ENCODE measurements around the gene CIC.

CIC gene

DNA sequence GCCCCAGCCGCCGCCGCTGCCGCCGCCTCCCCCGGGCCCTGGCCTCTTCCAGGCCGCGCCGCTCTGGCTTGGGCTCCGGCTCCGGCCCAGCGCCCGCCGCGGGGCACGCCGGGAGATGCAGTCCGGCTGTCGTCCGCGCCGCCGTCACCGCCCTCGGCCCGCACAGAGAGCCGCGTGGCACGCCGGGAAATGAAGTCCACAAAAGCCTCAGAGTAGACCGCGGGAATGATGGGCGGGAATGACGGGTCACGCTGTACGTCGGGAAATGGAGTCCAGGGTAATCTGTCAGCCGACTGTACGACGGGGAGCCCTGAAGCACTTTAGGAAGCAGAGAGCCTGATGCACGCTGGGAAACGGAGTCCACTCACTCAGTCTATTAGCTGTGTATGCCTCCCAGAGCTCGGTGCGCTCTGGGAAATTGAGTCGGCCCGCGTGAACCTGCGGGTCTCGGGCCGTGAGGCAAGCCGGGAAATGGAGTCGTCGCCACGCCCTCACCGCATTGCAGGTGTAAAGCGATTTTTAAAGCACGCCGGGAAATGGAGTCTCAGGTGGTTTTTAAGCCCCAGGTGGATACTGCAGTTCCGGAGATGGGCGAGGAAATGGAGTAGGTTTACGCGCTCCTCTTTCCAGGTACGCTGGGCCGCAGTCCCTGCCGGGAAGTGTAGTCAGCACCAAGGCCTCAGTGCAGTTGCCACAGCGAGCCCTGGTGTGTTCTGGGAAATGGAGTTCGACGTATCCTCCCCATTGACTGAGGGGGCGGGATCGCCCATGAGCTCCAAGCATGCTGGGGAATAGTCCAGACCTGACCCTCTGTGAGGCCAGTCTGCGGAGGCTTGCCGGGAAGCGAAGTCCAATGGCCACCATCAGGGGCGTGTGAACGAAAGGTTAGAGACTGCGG is 26.3 kb upstream of the CIC start, which contains the start of gene GSK3A:
Gene GSK3A, minus strand, starts transcription at position 91 of the 898 bp plus-strand sequence. CDS start 137 bp downstream, outside the sequence.
- DNase-seq (ENCODE audit: low read depth in 3 of 3, low spot score in 1 of 3), result peak; percentile 87 to 90 (median 88)

DNA sequence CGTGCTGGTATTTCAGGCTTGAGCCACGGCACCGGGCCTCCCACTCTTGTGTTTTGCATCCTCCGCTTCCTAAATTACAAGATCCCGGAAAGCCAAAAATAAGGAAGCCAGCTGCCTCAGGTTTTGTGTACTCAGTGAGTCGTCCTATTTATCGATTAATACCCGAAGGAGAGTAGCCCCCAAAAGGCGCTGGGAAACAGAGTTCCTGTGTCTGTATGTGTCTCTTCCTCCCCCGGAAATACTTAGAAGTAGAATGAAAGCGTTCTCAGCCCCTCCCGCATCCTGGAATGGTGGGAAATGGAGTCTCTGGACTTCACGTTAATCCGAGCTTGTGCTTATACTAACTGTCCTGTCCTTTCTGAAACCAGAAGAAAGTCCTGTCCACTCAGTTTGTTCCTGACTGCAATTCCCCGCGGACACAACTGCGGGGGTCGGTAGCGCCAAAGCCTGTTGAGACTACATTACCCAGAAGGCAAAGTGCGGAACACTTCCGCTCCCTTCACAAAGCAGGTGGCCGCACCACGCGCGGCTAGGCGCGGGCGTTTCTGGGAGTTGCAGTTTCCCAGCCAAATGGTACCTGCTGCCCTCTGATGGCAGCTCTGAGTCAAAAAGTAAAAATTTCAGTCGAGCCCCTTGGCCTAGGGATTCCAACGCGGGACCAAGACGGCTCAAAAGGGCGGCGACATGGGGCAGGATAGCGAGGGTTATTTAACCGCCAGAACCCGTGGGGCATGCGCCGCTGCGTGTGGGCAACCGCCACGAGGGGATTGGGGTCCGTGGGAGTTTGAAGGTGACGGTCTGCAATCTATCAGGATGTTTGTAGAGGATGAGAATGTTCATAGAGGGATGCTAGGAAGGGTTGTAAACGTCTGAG is 24.5 kb upstream of the CIC start:
- DNase-seq (ENCODE audit: low read depth in 3 of 3, low spot score in 1 of 3), result peak; percentile 67 to 82 (median 77)

DNA sequence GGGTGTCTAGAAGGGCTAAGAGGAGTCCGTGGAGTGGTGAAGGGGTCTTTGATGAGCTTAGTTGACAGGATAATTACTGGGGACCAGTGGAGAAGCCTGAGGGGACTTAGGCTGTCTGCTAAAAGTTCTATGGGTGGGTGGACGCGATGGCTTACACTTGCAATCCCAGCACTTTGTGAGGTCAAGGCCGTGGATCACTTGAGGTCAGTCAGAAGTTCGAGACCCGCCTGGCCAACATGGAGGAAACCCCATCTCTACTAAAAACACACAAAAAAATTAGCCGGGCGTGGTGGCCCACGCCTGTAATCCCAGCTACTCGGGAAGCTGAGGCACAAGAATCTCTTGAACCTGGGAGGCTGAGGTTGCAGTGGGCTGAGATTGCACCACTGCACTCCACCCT is 23.8 kb upstream of the CIC start:
- no peak for DNase-seq (ENCODE audit: low read depth in 3 of 3, low spot score in 1 of 3)

DNA sequence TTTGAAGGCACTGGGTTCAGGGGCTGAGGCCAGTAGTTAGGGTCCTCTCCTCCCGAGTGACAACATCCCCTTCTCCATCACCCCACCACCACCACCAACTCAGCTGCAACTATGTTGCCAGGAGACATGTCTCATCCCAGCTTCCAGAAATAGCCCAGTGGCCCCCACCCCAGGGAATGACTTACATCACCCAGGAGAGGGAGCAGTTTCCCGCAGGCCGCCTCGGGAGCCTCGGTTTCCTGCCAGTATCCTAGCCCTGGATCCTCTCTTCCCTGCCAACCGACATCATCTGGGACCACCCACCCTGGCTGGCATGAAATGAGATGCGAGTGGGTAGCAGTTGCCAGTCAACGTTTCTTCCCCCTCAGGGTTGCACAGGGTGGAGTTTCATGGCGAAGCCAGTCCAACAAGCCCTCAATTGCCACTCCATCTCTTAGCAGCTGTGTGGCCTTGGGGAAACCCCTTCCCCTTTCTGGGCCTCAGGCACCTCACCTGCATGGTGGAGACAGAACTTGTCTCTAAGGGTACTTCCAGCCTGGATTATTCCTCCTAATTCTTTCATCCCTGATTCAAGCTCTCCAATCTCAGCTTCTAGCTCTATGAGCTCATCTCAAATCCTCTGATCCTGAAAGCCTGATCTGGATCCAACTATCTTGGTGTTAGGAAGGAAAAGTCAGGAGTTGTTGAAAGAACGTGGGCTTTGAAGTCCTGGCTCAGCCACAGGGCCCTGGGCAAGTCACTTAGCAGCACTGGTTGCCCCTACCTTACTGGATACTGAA is 22.7 kb upstream of the CIC start:
- no peak for DNase-seq (ENCODE audit: low read depth in 3 of 3, low spot score in 1 of 3)

DNA sequence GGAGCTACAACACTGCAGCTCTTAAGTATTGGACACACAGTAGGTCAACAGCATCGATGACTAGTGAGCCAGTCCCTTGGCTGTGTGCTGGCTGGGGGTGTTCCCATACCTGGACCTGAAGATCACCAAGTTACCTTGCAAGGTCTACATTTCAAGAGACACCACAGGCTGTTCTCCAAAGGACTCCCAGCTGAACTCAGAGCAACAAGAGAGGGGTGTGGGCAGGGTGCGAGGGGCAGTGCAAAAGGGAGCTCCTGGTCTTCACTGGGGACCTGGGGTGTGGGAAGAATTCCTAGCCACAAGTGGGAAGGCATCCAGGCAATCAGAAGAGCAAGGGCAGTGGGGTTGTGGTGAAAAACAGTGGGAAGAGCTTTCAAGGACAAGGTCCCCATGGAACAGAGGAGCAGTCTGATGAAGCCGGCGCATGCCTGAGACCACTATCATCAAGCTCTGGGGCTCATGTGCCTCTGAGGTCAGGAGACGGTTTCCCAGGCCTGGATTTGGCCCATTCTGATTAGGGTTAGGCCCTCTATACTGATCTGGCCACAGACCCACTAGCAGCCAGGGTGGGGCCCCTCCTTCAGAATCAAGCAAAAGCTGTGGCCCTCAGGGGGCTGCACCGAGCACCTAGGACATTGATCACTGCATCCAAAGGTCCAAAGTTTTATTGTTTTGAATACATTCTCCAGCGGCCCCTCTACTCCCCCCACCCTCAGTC is 22.0 kb upstream of the CIC start:
- DNase-seq (ENCODE audit: low read depth in 3 of 3, low spot score in 1 of 3), result no peak

DNA sequence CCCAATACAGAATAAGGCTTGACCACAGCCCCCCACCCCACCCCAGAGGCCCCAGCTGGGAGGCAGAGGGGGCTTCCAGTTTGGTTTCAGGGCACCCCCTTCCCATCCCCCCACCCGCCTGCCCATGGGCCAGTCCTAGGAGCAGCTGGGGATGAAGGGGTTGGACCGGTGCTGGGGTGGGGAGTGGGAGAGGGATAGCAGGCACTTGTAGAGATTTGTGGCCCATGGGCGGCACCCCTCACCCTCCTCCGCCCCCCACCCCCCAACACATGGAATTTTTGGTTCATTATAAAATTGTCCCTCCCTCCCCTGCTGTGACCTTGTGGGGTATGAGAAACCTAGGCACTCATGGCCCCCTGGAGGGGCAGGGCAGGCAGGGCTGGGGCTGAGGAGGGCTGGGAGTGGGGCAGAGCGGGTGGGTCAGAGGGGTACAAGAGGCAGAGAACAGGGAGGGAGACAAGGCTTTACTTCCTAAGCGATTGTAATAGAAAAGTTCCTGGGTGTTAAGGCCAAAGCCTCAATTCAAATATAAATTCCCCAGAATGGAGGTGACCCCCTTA is 21.3 kb upstream of the CIC start:
- no peak for DNase-seq (ENCODE audit: low read depth in 3 of 3, low spot score in 1 of 3)

DNA sequence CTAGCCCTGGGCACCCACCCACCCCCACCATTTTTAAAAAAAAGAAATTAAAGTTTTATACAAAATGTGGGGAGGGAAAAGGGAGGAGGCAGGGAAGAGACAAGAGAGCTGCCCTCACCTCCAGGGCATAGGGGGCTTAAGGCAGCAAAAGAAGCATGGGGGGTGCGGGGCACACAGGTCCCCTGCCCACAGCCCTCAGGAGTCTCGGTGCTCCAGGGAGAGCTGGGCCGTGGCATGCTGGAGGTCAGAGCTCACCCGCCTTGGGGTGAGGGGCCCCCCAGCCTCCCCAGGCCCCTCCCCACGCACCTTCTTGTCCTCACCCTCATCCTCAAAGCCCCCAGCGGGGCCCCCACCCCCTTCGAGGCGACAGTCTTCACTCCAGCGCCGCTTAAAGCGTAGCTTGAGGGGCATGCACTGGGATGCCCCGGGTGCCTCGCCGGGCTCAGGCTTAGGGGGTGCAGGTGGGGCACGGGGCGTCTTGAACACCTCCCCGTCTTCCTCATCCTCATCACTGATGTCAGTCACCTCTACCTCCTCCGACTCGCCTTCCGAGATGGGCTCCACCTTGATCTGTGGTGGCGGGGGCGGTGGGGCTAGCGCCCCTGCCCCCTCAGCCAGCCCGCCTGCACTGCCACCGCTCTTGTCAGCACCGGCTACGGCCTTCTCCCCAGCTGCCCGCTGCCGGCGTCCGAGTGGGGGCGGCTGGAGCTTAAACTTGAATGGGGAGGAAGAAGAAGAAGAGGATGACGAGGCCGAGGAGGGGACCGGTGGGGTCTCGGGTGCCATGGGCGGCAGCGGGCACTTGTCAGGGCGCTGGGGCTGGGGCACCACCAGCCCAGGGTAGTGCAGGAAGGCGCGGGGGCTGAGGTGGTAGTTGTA is 20.5 kb upstream of the CIC start:
- no peak for DNase-seq (ENCODE audit: low read depth in 3 of 3, low spot score in 1 of 3)

DNA sequence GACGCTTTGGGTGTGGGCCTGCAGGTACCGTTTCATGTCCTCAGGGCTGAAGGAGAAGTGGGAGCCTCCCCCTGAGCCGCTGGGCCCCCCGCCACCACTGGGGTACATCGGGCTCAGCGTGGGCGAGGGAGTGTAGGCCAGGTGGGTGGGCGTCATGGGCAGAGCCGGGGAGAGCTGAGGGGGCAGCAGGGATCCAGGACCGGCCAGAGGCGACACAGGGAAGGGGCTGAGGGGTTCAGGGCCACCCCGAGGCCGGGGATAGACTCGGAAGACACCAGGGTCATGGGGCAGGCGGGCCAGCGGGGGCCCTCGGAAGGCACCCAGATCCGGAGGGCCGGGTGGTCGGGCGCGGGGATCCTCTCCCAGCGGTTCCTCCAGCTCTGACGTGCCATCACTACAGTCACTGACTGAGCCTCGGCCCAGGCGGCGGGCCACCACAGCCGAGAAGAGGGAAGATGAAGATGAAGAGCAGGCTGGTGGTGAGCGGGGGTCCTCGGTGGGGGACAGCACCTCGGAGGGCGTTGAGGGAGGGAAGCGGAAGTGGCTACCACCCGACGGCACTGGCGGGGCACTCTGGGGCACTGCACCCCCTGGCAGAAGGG is 19.8 kb upstream of the CIC start:
- no peak for DNase-seq (ENCODE audit: low read depth in 3 of 3, low spot score in 1 of 3)

DNA sequence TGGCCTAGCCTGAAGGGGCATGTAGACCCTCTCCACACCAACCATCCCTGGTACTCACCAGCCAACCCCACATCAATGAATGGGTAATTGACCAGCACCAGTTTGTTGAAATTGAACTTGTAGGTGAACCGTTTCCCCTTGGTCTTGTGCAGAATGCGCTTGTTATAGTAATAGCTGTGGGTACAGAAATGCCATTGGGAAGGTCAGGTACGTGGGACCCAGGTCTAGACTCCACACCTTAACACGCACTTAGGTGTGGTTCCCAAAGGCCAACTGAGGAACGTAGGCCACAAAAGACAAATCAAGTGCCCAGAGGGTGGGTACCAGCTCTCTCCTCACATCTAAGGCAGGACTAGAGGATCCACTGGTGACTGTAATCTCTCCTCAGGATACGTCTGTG is 19.3 kb upstream of the CIC start:
- DNase-seq (ENCODE audit: low read depth in 3 of 3, low spot score in 1 of 3), result no peak

DNA sequence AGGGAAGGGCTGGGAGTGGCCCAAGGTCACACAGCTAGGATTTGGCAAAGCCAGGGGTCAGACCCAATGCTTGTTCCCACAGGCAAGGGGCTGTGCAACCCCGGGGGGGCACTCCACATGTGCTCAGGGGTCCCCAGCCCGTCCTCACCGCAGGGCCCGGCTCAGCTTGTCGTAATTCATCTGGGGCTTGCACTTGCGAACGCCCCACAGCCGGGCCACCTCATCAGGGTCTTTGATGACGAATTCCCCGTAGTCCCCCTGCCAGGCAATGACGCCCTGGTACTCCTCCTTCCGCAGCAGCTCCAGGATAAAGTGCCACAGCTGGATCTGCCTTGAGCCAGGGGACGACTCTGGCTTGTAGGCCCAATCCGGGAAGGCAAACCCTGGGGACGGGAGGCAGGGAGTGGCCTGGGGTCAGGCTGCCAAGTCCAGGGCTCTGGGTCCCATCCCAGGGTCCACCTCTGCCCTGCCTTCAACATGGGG is 18.8 kb upstream of the CIC start:
- no peak for DNase-seq (ENCODE audit: low read depth in 3 of 3, low spot score in 1 of 3)

DNA sequence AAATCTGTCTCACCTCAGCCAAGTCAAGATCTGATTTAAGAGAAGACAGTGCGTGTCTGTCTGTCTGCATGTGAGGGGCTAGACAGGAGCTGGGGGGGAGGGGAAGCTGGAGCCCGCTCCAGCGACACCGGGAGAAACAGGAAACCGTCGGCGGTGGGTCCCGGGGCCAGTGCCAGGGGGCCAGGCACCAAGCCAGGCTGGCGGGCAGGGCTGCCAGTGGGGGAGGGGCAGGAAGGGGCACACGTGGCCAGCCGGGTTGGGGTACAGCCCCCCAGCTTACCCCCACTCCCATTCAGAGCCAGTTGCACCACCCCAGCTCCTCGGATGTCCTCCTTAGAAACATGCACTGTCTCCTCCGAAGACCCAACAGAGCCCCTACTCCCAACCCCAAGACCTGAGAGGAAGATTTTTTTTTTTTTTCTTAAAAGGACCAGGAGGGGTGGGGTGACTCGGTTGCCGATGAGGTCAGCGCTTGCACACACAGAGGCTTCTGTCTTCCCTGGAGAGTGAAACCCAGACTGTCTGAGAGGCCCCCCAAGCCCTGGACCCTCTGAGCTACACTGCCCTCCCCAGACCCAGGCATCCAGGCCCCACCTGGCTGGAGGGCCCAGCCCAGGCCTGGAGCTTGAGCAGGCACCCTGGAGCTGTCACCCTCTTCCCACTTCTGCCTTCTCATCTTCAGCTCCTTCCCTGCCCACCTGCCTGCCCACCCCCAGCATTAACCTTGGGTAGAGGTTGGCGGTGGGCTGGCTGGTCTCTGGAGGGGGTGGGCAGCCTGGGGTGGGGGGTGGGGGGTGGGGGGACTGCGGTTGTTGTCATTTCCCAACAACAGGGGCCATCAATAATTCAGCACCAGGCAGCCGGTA is 18.2 kb upstream of the CIC start:
- no peak for DNase-seq (ENCODE audit: low read depth in 3 of 3, low spot score in 1 of 3)

DNA sequence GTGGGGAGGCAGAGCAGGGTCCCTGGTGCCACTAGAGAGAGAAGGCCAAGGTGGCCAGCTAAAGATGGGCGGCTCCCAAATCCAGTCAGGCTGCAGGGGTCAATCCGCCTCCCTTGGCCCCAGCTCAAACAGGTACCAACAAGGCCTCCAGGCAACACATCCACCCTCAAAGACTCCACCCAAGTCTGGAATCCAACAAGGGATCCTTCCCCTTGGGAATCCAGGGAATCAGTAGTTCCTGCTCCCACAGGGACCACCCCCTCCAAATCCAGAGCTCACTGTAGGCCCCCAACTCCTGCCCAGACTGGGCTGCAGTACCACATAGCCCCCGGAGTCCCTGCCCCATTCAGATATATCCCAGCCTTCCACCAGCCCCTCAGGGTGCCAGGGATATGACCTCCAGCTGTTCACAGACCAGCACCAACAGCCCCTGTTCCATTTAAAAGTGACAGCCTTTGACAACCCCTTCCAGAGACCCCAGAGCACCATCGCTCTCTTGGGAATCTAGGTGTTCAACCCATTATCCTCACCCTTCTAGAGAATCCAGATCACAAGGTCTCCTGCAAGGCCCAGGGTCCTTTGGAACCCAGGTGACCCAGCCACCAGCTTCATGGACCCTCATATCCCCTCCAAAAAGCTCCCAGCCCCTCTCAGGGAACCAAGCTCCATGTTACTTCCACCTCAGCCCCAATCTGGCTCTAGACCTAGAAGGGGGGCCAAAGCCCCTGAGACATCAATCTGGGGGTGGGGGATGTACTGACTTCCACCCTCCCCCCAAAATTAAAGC is 17.3 kb upstream of the CIC start:
- no peak for DNase-seq (ENCODE audit: low read depth in 3 of 3, low spot score in 1 of 3)

DNA sequence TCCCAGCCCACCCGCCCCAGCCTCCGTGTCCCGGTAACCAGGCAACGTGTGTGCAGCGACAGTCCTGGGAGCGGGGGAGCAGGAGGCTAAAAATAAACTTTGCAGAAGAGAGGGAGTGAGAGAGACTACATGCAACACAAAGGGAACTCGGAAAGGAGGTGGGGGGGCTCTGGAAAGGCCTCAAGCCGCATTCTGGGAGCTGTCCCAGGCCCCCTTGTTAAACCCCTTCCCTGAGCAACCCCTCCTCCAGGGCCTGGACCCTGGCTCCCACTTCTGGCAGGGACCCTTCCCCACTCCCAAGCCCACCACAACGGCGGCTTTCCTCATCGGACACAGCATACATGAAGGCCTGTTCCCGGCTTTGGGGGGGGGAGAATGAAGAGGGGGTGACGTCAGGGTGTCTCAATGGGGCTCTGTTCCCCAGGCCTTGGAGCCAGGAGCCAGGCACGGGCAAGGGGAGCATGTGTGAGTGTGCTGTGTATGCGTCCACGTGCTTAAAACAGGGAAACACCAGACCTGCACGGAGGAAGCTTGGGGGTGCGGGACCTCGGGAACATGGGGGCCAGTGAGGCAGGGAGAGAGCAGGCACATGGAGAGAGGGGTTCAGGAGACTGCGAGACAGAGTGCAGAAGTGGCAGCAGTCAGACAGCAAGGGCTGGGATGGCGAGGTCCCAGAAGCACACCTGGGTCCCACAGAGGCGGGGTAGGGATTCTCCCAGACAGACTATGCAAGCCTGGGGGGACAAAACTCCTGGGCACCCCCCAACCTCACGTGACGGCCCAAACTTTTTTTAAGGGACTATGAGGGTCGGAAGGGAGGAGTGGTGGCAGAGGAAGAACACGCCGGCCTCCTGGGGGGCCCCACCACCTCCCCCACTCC is 16.4 kb upstream of the CIC start:
- no peak for DNase-seq (ENCODE audit: low read depth in 3 of 3, low spot score in 1 of 3)

DNA sequence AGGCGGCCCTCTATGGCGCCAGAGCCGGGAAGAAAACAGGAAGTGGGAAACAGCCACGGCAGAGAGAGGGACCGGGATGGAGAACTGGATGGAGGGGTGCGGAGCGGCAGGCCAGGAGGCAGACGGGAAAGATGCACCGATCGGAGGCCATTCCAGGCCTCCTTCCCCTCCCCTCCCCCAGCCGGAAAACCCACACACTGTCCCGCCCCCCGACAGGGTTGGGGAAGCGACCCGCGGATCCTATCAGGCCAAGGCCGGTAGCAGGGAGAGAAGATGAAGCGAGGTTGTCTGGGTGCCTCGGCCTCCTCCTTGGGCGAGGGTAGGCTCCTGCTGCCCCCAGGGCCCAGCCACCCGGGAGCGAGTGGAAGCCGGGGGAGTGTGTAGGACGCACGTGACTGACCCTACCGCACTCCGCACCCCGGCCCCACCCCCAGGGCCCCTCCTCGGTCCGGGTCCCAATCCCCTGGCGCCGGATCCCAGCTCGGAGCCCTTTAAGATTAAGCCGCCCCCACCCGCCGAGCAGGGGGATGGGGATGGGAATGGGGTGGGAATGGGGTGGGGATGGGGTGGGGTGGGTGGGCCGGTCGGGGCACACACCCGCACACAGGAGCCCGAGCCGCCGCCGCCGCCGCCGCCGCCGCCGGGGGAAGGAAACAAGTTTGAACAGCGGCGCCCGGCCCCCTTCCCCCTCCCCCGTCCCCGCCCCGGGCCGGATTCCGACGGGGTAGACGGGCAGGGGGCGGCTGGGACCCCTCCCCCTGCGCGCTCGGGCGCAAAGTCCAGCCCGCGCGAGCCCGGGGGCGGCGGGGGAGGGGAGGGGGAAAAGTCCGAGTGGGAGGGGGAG is 15.6 kb upstream of the CIC start:
- peak in 2 of 3 donors; percentile 31 to 51 for DNase-seq (ENCODE audit: low read depth in 3 of 3, low spot score in 1 of 3)

All from stimulated activated CD4-positive, alpha-beta T cell treated with anti-CD3 and anti-CD28 coated beads, TNF-alpha, amount 100 ng/mL, for 1 hour (primary cell).